HepG2 (cell line): ENCODE data around the gene PRAMEF20.
"Not testable (repeated sequence)": the region's sequence is repeated elsewhere in the genome, so short reads cannot be mapped to it uniquely, and the experiment has no call there.

ENCODE experiments used
- EP300 ChIP-seq, 3 experiments: sonication (generic) in 1 of 3; formaldehyde crosslinking in 1 of 3; IDR thresholded peaks; 2 replicates each; pipeline versions ENCODE4 v1.5.1 to v1.6.1; 2011 to 2020; ENCODE audit warnings: low read depth in 2 of 3, low read length in 2 of 3, borderline replicate concordance in 1 of 3, improper control_type of control experiment in 1 of 3, mild to moderate bottlenecking in 1 of 3, missing genetic modification reagents in 1 of 3, moderate library complexity in 1 of 3
- RAD51 ChIP-seq: fragments of 450-650 bp; IDR thresholded peaks from 2 replicates; pipeline ENCODE4 v1.6.1; 2016; ENCODE audit warnings: borderline replicate concordance

DNA sequence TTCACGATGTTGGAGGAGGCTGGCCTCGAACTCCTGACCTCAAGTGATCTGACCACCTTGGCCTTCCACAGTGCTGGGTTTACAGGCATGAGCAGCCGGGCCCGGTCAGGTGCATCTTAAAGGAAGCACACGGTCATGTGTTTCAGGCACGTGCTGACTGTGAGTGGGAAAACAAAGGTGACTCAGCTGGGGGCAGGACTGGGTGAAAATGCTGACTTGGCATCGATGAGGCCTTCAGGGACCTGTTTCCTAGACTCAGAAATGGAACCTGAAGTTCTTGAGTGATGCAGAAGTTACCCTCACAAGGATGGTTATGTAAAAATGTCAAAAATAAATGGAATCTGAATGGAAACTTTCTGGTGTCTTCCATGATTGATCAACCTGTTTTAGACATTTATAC, 17.2 kb upstream of the PRAMEF20 start:
- TF ChIP-seq RAD51; EP300 (IDR thresholded peaks at IDR 0.05; ENCODE audit: low read depth in 2 of 2, low read length in 2 of 2); EP300 (CRISPR knock-in tag; IDR thresholded peaks at IDR 0.05; ENCODE audit: borderline replicate concordance): not testable (repeated sequence)
